ENCODE results near the gene KLHDC4.
"Not testable (repeated sequence)": the region's sequence is repeated elsewhere in the genome, so short reads cannot be mapped to it uniquely, and the experiment has no call there.

Gene KLHDC4

GRCh38 chr16:87765776-87766484 is at the start of gene KLHDC4:
TSS of gene KLHDC4 (minus strand) at chr16:87765986. CDS start at chr16:87765890, 96 bp downstream.
- peak; percentile 59 to 85 for DNase-seq

GRCh38 chr16:87815567-87815966 is 49.8 kb upstream of the KLHDC4 start:
- no peak for DNase-seq

GRCh38 chr16:87812200-87812656 is 46.4 kb upstream of the KLHDC4 start:
- DNase-seq, result no peak

DNA sequence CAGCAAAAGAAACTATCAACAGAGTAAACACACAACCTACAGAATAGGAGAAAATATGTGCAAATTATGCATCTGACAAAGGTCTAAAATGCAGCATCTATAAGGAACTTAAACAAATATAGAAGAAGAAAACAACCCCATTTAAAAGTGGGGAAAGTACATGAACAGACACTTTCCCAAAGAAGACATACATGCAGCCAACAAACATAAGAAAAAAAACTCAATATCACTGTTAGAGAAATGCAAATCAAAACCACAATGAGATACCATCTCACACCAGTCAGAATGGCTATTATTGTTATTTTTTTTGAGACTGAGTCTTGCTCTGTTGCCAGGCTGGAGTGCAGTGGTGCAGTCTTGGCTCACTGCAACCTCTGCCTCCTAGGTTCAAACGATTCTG is 45.7 kb upstream of the KLHDC4 start:
- DNase-seq, result not testable (repeated sequence)

GRCh38 chr16:87809150-87809902 is 43.5 kb upstream of the KLHDC4 start:
- DNase-seq, result no peak

DNA sequence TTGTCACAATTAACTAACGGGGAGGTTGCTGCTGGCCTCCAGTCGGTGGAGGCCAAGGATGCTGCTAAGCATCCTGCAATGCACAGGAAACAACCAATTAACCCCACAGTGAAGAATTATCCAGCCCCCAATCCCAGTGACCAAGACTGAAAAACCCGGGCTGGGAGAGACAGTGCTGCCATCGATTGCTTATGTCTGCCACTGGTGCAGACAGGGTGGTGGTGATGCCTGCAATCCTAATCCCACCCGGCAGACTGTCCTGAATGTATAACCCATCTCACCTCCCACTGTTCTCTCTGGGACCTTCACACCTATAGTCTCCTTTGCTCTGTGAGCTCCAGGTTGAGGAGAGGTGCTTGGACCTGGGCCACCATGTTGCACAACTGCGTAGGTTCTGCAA is 42.3 kb upstream of the KLHDC4 start:
- DNase-seq, result no peak

DNA sequence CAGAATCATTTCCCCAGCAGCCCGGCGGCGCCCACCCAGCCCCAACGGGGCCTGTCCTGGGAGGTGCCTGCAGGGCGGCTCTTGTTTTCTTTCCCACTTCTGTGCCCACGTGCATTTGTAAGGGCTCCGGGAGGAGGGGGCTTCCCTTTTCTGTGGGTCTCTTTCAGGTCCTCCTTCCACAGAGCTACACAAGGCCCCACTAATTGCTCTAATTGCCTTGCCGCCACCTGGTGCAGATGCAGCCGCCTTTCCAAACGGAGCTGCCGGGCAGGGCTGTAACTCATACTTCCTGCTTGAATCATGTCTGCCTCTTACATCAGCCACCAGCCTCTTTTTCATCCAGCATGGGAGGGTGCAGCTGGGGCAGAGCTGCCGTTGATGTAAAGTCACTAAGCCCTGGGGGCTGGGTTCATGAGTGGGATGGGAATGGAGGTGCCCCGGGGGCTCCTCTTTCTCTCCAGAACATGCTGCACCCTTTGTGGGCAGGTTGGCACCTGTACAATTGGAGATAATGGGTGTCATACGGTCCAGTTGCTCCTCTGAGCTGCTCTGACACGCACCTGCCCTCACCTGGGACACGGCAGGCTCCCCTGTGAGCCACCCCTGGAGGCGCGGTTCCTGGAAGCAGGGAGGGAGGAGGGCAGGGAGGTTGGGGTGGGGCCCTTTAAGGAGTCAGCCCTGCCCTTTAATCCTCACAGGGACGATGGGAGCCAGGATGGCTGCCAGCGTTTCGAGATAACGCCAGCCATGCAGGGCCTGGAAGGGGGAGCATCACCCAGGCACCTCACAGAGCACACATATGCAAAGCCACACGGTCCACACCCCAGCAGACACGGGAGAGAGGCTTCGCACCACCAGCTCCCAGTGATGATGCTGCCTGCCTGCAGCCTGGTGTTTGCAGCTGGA is 41.1 kb upstream of the KLHDC4 start:
- peak in 1 of 2 donors; percentile 15 for DNase-seq

GRCh38 chr16:87806261-87806640 is 40.5 kb upstream of the KLHDC4 start:
- no peak for DNase-seq

- DNase-seq, result no peak
These were observed 37.6 kb upstream of the KLHDC4 start for GRCh38 chr16:87803385-87803784.

DNA sequence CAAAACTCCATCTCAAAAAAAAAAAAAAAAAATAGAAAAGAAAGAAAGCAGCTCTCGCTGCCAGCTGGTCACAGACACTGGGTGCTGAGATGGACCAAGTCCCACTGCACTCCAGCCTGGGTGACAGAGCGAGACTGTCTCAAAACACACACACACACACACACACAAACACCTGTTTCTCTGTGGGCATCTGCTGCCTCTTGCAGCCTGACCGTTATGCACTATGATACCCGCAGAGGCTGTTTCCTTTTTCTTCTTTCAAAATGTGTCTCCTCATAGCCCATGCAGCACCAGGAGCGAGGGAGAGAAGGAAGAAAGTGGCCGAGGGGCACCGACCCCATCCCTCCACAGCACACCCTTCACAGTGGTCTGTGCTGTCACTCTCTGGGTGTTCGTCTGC is 36.9 kb upstream of the KLHDC4 start:
- DNase-seq, result no peak

DNA sequence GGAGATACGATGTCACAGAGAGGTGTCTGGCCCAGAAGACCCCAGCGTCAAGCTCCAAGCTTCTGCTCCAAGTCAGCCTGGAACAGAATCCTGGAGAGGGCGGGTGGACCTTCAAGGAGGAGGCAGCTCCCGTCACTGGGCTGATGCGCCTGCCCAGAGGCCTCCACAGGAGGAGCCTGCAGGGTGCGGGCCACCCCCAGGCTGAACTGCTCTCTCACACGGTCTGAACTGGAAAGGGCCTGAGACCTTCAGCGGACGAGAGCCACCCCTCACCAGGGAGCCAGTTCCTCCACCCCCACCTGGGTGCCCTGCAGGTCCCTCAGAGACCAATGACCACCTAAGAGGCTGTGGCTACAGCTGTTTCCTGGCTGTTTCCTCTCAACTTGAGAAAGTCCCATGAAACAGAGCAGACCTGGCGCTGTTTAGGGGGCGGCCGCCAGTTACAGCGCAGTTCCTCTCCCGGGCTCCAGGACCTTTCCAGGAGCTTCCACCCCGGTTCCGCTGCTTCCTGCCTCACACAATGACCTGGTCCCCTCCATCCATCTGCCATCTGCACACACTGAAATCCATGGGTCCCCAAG is 36.0 kb upstream of the KLHDC4 start:
- DNase-seq, result no peak

DNA sequence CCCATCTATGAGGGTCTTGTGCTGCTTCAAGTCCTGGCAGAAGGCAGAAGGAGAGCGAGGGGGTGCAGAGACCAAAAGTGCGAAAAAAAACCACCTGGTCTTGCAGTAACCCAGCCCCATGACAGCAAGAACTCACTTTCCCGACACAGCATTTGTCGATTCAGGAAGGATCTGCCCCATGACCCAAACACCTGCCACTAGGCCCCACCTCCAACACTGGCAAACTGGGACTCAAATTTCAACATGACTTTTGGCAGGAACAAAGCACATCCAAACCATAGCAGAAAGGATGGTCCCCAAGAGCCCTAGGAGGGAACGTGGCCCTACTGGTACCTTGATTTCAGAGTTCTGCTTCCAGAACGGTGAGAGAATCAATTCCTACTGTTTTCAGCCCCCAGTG is 34.7 kb upstream of the KLHDC4 start:
- no peak for DNase-seq

DNA sequence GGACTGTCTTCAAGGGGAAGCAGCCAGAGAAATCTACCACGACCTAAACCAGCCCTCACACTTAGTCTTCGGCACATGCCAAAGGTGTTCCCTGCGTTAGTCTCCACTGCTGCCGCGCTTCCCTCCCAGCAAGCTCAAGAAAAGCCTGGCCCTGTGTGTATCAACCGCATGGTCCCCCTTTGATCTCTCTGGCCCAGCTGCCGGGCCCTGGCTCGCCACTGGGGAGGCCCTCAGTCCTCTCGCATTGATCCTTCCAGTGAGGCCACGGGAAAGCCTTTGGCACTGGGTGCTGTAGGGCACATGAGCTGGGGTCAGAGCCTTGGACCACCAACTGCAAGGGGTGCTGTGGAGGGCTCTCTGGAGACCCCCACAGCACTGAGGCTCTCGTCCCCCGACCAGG is 29.6 kb upstream of the KLHDC4 start:
- DNase-seq, result no peak

DNA sequence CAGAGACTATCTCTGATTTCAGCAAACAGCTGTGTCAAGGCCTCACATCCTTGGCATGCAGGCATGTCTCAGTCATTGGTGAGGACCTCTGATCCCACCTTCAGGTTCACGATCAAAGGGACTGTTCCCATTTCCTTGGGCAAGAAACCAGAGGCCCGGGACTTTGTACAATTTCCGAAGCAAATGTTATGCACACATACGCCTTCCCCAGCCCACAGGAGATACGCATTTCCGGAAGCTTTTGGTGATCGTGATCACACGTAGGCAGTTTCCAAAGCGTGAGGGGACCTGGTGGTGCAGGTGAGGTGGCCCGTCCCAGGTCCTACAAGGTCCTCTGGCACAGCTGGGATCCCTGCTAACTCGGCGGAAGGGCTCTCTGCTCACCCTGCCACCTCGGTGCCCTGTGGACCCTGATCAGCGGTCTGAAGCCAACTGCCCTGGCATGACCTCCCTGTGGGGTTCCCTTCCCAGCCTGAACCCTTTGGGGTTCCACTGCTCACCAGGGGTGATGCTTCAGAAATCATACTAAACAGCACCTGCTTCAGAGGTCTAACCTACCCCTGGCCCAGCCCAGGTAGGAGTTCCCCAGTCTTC is 28.8 kb upstream of the KLHDC4 start:
- DNase-seq, result no peak

- no peak for DNase-seq
These were observed 26.4 kb upstream of the KLHDC4 start for GRCh38 chr16:87792205-87792565.

- DNase-seq, result peak; percentile 73 to 86
These were observed 25.8 kb upstream of the KLHDC4 start for GRCh38 chr16:87791295-87792204.

DNA sequence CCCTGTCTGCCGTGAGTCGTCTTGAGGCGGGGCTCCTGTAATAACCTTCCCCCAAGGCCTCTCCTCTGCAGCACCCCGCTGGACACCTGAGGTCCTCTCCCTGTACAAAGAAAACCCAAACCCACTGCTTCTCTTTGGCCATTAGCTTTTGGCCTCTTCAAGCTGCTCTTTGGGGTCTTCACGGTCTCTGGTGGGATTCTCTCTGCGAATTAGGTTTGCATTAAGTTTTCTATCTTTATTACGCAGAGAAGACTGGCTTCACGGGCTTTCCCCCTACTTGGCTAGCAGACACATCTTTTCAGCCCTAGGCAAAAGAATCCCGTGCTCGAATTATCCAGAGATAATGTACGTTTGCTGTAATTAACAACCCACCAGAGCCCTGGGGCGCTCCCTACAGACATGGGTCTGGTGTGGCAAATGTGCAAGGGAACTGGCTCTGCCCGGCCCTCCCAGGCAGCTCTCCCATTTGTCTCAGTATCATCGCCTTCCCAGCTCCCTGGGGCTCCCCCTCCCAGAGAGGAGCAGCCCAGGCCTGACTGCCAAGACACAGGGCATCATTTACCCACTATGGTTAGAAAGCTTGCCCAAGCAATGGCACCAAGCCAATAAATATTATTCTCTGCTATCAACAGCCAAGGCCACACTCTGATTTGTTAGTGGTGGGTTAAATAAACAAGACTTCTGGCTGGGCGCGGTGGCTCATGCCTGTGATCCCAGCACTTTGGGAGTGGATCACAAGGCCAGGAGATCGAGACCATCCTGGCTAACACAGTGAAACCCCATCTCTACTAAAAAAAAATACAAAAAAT is 24.7 kb upstream of the KLHDC4 start:
- no peak for DNase-seq

DNA sequence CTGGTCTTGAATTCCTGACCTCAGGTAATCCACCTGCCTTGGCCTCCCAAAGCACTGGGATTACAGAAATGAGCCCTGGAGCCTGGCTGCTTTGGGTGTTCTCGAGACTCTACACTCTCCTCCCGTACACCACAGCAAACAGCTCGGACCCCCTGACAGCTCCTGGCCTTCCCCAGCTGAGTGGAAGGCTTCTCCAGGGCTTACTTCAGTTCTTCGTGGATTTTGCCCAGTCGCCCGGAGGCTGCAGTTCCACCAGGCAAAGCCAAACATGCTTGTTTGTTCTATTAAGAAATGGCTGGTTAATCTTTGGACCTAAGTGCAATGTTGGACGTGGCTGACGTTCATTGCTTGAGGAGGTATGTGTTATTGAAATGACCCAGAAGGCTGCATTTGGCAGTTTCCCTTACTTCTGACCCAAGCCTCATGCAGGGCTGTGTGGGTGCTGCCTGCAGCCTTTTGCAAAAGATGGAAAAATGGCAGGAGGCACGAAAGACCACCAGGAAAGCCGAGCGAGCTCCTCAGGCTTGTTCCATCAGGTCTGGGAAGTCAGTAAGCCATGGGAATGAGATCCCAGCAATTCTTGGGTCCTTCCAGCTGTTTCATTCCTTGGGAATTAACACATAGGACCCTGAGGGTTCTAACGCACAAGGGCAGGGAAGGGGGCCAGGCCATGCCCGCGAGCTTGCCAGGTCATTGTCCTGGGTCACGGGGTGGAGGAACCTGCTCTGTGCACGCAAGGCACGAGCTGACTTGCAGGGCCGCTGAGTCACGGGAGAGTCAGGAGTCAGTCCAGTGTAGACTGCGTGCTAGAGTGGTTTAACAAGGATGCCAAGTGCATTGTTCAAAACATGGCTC is 23.9 kb upstream of the KLHDC4 start:
- DNase-seq, result no peak

DNA sequence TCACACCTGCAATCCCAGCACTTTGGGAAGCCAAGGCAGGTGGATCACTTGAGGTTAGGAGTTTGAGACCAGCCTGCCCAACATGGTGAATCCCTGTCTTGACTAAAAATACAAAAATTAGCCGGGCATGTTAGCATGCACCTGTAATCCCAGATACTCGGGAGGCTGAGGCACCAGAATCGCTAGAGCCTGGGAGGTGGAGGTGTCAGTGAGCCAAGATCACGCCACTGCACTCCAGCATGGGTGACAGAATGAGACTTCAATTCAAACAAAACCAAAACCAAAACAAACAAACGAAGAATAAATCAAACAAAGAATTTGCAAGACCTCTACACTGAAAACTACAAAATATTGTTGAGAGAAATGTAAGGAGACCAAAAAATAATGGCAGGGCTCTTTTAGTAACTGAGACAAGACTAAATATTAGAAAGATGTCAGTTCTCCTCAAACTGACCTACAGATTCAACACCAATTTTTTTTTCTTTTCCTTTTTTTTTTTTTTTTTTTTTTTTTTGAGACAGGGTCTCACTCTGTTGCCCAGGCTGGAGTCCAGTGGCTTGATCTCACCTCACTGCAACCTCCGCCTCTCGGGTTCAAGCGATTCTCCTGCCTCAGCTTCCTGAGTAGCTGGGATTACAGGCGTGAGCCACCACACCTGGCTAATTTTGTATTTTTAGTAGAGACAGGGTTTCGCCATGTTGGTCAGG is 23.1 kb upstream of the KLHDC4 start:
- not testable (repeated sequence) for DNase-seq

All from hippocampal formation (tissue), 2 donors.